Activated naive CD8-positive, alpha-beta T cell treated with anti-CD3 and anti-CD28 coated beads, Interleukin-2, amount 10 ng/mL, durations not matched to agents 7 days and 5 days (primary cell): ENCODE measurements around the gene SLC5A12. TPM values are rescaled to one million over a fixed set of nuclear protein-coding genes. Genes with fewer than 3 reads are reported as not detected.

ENCODE experiments used
- ATAC-seq: fragments of 150-1000 bp; cut with Tn5 transposase; one replicate; pipeline ENCODE4 v1.10.0; 2021; ENCODE audit warnings: low read depth, moderate library complexity
- POLR2A ChIA-PET: fragments of 350-600 bp; sonication (Branson Sonifier 250); formaldehyde crosslinking; loops from one replicate; lab custom pipeline; 2021; ENCODE audit warnings: antibody characterized with exemption; lab: Charles Lee
- DNase-seq: peaks from one replicate; pipeline ENCODE4 v3.0.0; 2021
- H3K27ac Mint-ChIP-seq: one replicate; pipeline ENCODE4 v1.8.0; 2022; ENCODE audit warnings: mild to moderate bottlenecking, mixed read lengths
- H3K27me3 Mint-ChIP-seq: one replicate; pipeline ENCODE4 v1.8.0; 2022; ENCODE audit warnings: mild to moderate bottlenecking, moderate library complexity, mixed read lengths
- H3K36me3 Mint-ChIP-seq: one replicate; pipeline ENCODE4 v1.8.0; 2021; ENCODE audit warnings: mild to moderate bottlenecking, mixed read lengths
- H3K4me1 Mint-ChIP-seq: one replicate; pipeline ENCODE4 v1.8.0; 2021; ENCODE audit warnings: mixed read lengths
- H3K4me3 Mint-ChIP-seq: one replicate; pipeline ENCODE4 v1.8.0; 2022; ENCODE audit warnings: mild to moderate bottlenecking, moderate library complexity, mixed read lengths
- H3K9me3 Mint-ChIP-seq: one replicate; pipeline ENCODE4 v1.8.0; 2021; ENCODE audit warnings: mixed read lengths
- total RNA-seq, 2 experiments: library from RNA; stranded (reverse); gene quantifications; one replicate each; pipeline ENCODE4 v1.2.3, GENCODE V29; 2021

The SLC5A12 gene
- total RNA-seq, 2 experiments from 2014 or later = not detected

DNA sequence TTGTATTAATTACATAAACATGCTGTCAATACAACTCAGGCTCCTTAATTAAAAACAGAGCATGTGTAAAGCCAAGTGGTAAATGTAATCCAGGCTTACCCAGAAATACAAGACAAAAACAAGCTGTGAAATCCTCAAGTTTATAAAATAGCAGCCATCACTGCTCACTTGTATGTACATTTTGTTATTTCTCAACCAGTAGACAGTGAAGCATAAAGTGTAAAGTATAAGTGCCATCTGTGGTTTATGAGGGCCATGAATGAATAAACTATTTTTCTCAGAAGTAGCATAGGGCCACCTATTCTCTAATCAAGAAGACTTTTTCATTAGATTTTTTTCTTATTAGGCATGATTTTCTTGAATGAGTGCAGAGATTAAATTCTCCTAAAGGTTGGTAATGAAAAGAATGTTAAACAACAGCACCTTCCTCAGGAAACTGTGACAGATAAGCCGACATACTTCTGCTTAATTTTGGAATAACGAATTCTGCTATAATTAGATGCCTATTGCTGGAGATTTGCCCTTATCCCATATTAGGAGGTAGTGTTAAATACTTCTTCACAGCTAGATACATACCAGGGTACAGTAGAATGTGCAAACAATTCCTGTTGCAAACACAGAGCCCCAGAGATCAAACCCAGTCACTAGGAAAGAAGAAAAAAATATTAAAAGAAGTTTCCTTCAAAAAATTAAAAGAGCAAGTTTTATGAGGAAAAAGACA, 13.0 kb downstream of the SLC5A12 start:
- ATAC-seq (no peak), DNase-seq (no peak)
- H3K27ac Mint-ChIP-seq = no peak overlapping the region
- no peaks in the 10 kb centered on the region for H3K36me3 Mint-ChIP-seq
- no peak overlapping the region for H3K4me3 Mint-ChIP-seq
- H3K27me3 Mint-ChIP-seq = no peaks in the 10 kb centered on the region
- POLR2A ChIA-PET = no interaction called here
- H3K4me1 Mint-ChIP-seq = no peaks in the 10 kb centered on the region
- no peaks in the 10 kb centered on the region for H3K9me3 Mint-ChIP-seq

DNA sequence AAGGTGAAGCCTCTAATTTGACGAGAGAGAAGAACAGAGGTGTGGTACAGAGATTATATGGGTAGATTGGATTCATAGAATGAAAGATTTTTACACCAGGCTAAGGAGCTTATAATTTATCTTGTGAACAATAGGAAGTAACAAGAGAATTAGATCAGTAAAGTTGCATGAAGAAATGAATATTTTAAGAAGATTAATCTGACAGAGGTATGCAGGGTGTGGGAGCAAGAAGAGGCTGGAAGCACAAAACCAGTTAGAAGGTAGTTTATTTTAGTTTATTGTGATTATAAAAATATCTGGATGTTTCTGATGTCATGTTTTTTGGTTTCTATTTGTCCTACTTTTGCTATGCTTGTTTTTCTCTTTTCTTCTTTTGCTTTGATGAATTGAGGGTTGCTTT, 15.7 kb downstream of the SLC5A12 start:
- no peaks in the 10 kb centered on the region for H3K9me3 Mint-ChIP-seq
- H3K27ac Mint-ChIP-seq = no peak overlapping the region
- H3K27me3 Mint-ChIP-seq = no peaks in the 10 kb centered on the region
- POLR2A ChIA-PET = no interaction called here
- no peak for ATAC-seq
- H3K36me3 Mint-ChIP-seq = no peaks in the 10 kb centered on the region
- H3K4me1 Mint-ChIP-seq = no peaks in the 10 kb centered on the region
- no peak for DNase-seq
- H3K4me3 Mint-ChIP-seq = no peak overlapping the region

GRCh38 chr11:26704249-26704648, 17.6 kb downstream of the SLC5A12 start:
- H3K27ac Mint-ChIP-seq = no peak overlapping the region
- POLR2A ChIA-PET = no interaction called here
- H3K27me3 Mint-ChIP-seq = no peaks in the 10 kb centered on the region
- DNase-seq (no peak), ATAC-seq (no peak)
- no peaks in the 10 kb centered on the region for H3K36me3 Mint-ChIP-seq
- H3K9me3 Mint-ChIP-seq = no peaks in the 10 kb centered on the region
- no peaks in the 10 kb centered on the region for H3K4me1 Mint-ChIP-seq
- H3K4me3 Mint-ChIP-seq = no peak overlapping the region

GRCh38 chr11:26703411-26704191, 18.3 kb downstream of the SLC5A12 start:
- Mint-ChIP-seq H3K27ac (no peak overlapping the region), H3K9me3 (no peaks in the 10 kb centered on the region), H3K4me1 (no peaks in the 10 kb centered on the region), H3K4me3 (no peak overlapping the region), H3K36me3 (no peaks in the 10 kb centered on the region), H3K27me3 (no peaks in the 10 kb centered on the region)
- DNase-seq (no peak), ATAC-seq (no peak)
- POLR2A ChIA-PET = no interaction called here

GRCh38 chr11:26702406-26702805, 19.5 kb downstream of the SLC5A12 start:
- Mint-ChIP-seq H3K36me3 (no peaks in the 10 kb centered on the region), H3K27me3 (no peaks in the 10 kb centered on the region), H3K4me3 (no peak overlapping the region), H3K27ac (no peak overlapping the region), H3K9me3 (no peaks in the 10 kb centered on the region), H3K4me1 (no peaks in the 10 kb centered on the region)
- POLR2A ChIA-PET = no interaction called here
- no peak for ATAC-seq
- DNase-seq = no peak

DNA sequence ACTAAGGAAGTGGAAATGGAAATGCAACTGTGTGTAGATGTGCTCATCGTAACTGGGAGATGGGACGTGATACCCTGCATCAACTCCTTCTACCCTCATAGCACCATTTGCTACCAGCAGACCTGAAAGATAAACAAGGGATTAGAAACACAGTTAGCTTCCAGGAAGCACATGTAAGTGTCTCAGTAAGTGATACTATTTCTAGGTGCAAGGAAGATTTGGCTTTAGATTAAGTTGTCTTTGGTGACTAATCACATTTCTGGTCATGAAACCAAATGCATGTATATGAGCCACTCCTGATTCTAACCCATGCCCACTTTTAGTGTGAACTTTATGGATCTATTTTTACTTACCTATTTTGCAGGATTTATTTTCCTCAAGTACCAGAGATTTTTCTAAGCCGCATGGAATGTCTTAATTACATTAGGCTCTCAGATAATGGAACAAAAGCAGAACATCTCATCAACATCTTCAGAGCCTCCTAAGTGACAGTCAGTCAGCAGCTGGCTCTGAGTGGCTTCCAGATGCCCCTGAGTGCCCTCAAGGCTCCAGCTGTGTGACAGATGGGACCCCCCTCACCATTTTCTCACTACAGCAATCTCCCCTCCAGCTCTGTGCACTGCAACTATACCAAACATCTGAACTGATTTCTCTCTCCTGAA, 21.2 kb downstream of the SLC5A12 start:
- H3K4me3 Mint-ChIP-seq = no peak overlapping the region
- no peak overlapping the region for H3K27ac Mint-ChIP-seq
- POLR2A ChIA-PET = no interaction called here
- no peaks in the 10 kb centered on the region for H3K27me3 Mint-ChIP-seq
- DNase-seq = no peak
- H3K36me3 Mint-ChIP-seq = no peaks in the 10 kb centered on the region
- H3K4me1 Mint-ChIP-seq = no peaks in the 10 kb centered on the region
- ATAC-seq = no peak
- no peaks in the 10 kb centered on the region for H3K9me3 Mint-ChIP-seq

GRCh38 chr11:26698224-26698623, 23.6 kb downstream of the SLC5A12 start:
- Mint-ChIP-seq H3K9me3 (no peaks in the 10 kb centered on the region), H3K36me3 (no peaks in the 10 kb centered on the region), H3K27me3 (no peaks in the 10 kb centered on the region), H3K27ac (no peak overlapping the region), H3K4me1 (no peaks in the 10 kb centered on the region), H3K4me3 (no peak overlapping the region)
- no peak for ATAC-seq
- POLR2A ChIA-PET = no interaction called here
- no peak for DNase-seq

DNA sequence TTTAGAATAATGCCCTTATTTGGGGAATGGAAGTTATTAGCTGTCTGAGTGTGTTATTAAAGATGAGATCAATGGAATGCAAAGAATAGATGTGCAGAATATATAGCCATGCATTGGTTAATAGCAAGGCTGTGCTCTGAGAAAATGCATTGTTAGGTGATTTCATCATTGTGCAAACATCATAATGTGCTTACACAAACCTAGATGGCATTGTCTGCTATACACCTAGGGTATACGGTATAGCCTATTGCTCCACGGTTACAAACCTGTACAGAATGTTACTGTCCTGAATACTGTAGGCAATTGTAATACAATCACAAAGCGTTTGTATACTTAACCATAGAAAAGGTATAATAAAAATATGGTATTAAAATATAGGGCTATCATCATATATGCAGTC, 25.5 kb downstream of the SLC5A12 start:
- Mint-ChIP-seq H3K36me3 (no peaks in the 10 kb centered on the region), H3K4me1 (no peaks in the 10 kb centered on the region), H3K27me3 (no peaks in the 10 kb centered on the region), H3K27ac (no peak overlapping the region), H3K9me3 (no peaks in the 10 kb centered on the region), H3K4me3 (no peak overlapping the region)
- POLR2A ChIA-PET = no interaction called here
- no peak for ATAC-seq
- no peak for DNase-seq

DNA sequence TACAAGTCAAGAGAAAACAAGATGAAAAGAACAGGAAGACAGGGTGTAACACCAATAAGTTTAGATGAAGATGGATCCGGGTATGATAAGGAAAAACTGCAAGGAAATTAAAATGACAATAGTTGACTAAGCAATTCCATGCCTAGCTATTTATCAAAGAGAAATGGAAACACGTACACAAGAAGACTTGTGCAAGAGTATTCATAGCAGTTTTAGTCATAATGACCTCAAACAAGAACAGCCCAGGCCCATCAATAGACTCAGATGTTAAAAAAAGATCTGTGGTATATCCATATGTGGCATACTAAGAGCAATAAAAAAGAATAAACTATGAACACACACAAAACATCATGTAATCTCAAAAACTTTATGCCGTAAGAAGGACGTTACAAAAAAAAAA, 33.2 kb downstream of the SLC5A12 start:
- POLR2A ChIA-PET = no interaction called here
- H3K36me3 Mint-ChIP-seq = no peaks in the 10 kb centered on the region
- no peak for ATAC-seq

DNA sequence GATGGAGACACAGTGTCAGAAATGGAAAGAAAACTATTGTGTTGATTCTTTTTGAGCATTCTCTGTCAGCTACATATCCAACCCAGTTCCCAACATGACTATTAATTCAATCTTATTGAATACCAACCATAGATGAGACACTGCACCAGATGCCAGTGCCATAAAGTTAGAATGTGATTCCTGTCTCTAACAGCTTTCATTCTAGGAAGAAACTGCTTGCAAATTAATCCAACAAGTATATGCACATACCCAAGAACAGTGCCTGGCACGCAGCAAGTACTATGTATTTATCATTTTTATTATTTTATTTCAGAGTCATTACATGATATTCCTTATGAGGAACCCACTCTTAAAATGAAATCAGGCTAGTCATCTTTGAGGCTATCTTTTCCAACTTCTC, 34.5 kb downstream of the SLC5A12 start:
- Mint-ChIP-seq H3K4me1 (no peaks in the 10 kb centered on the region), H3K9me3 (no peaks in the 10 kb centered on the region), H3K4me3 (no peak overlapping the region), H3K27me3 (no peaks in the 10 kb centered on the region), H3K27ac (no peak overlapping the region), H3K36me3 (no peaks in the 10 kb centered on the region)
- DNase-seq (no peak), ATAC-seq (no peak)
- POLR2A ChIA-PET = no interaction called here

More for the DNA sequence above, 33.2 kb downstream of the SLC5A12 start:
- no peaks in the 10 kb centered on the region for H3K4me1 Mint-ChIP-seq
- no peak overlapping the region for H3K4me3 Mint-ChIP-seq
- H3K9me3 Mint-ChIP-seq = no peaks in the 10 kb centered on the region
- no peak overlapping the region for H3K27ac Mint-ChIP-seq
- DNase-seq = no peak
- no peaks in the 10 kb centered on the region for H3K27me3 Mint-ChIP-seq

DNA sequence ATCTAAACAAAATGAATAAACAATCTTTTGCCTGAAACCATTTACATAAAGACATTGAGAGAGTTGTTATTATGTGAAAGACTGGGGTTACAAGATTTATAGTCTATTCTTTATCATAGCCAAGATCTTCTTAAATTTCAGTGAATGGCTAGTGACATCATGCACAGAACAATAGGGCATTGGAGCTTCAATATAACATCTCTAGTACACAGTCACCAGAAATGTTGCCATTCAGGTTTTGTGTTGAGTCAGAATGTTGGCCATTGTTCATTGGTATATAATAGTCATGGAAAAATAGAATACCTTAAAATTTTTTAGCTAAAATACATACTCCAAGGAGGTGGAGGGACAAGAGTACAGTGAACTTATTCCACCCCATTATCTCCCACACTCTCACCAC, 44.3 kb downstream of the SLC5A12 start:
- DNase-seq = no peak
- ATAC-seq = no peak
- Mint-ChIP-seq H3K36me3 (no peaks in the 10 kb centered on the region), H3K4me3 (no peak overlapping the region), H3K4me1 (no peaks in the 10 kb centered on the region), H3K27ac (no peak overlapping the region), H3K9me3 (peaks cover 6% of the 10 kb centered on the region), H3K27me3 (no peaks in the 10 kb centered on the region)
- POLR2A ChIA-PET = no interaction called here

DNA sequence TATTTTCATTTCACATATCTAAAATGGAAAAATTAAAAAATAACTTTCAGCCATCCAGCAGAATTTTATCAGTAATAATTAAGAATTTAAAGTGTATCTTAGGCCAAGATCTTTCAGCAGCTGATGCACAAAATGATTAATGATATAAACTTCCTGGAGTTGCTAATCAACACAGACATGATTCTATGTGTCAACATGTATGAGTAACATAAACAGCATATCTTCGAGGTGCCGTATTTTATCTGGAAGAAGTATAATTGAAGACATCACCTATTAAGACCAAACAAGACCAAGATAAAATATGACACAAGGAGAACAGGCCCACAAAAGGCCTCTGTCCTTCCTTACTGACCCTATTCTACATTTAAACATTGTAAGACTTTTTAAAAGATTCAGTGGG, 45.2 kb downstream of the SLC5A12 start:
- peaks cover 6% of the 10 kb centered on the region for H3K9me3 Mint-ChIP-seq
- H3K4me3 Mint-ChIP-seq = no peak overlapping the region
- no peak for ATAC-seq
- H3K27me3 Mint-ChIP-seq = no peaks in the 10 kb centered on the region
- no peak for DNase-seq
- H3K36me3 Mint-ChIP-seq = no peaks in the 10 kb centered on the region
- POLR2A ChIA-PET = no interaction called here
- no peak overlapping the region for H3K27ac Mint-ChIP-seq
- H3K4me1 Mint-ChIP-seq = no peaks in the 10 kb centered on the region

DNA sequence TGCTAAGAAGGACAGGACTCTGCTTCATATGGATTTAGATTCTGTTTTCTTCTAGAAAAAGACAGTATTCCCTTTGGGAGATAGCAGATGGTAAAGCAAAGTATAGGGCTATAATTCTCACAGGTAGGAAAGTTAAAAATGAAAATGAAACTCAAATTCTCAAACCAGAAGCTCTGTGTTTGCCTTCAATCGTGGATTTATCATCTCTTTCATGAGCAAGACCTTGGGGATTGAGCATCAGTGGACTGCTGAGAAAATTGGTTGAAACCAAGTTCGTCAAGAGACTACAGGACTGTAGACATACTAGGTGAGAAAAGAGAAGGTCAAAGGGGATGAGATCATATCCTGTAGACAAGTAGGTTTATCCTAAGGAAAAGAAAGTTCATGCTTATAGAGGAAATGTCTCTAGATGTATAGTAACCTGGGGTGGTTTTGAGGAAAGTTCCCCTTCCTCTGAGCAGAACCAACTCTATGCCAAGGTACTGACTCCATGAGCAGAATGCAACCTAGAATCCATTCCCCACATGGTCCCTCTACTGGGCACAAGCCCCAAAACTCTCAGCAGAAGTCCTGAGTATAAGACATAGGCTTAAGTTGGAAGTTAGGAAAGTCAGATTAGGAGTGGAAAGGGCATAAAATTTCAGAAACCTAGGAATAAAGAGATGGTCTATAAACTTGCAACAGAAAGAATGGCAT, 46.5 kb downstream of the SLC5A12 start:
- peaks cover 6% of the 10 kb centered on the region for H3K9me3 Mint-ChIP-seq
- H3K4me1 Mint-ChIP-seq = no peaks in the 10 kb centered on the region
- H3K36me3 Mint-ChIP-seq = no peaks in the 10 kb centered on the region
- POLR2A ChIA-PET = no interaction called here
- H3K27ac Mint-ChIP-seq = no peak overlapping the region
- no peak overlapping the region for H3K4me3 Mint-ChIP-seq
- DNase-seq (no peak), ATAC-seq (no peak)
- no peaks in the 10 kb centered on the region for H3K27me3 Mint-ChIP-seq
